ENCODE results near the gene EFEMP2.

EFEMP2 gene

GRCh38 chr11:65817835-65818680, 54.5 kb downstream of the EFEMP2 start:
- no peak for FAIRE-seq

GRCh38 chr11:65817312-65817834, 55.2 kb downstream of the EFEMP2 start:
- no peak for FAIRE-seq

GRCh38 chr11:65816696-65817095, 55.9 kb downstream of the EFEMP2 start:
- FAIRE-seq: no peak
